GM23338 (cell line): ENCODE results near the gene BABAM1. TPM values are rescaled to one million over a fixed set of nuclear protein-coding genes. Genes with fewer than 3 reads are reported as not detected.

ENCODE experiments used
- ATAC-seq: fragments of 200-7000 bp; cut with Tn5 transposase; 3 replicates; pipeline ENCODE4 v1.9.1; 2020
- DNase-seq: peaks from one replicate; pipeline ENCODE4 v3.0.0-alpha.2; 2015; ENCODE audit warnings: low spot score
- H2AFZ ChIP-seq: fragments of 200-600 bp; sonication (generic); 2 replicates; pipeline ENCODE4 v1.8.0; 2016; ENCODE audit warnings: antibody characterized with exemption, mild to moderate bottlenecking, moderate library complexity
- H3F3A ChIP-seq: fragments of 200-600 bp; sonication (generic); replicated peaks from 2 replicates; pipeline ENCODE4 v1.8.0; 2017; ENCODE audit warnings: antibody characterized with exemption, mixed run types, low read depth
- H3K27ac ChIP-seq: fragments of 200-600 bp; sonication (generic); 2 replicates; pipeline ENCODE4 v1.6.1; 2016; ENCODE audit warnings: low read depth
- H3K27me3 ChIP-seq: fragments of 200-600 bp; sonication (generic); 2 replicates; pipeline ENCODE4 v1.8.0; 2016; ENCODE audit warnings: mild to moderate bottlenecking, mixed run types, moderate library complexity; ENCODE audit not compliant: insufficient read depth
- H3K36me3 ChIP-seq: fragments of 200-600 bp; sonication (generic); 2 replicates; pipeline ENCODE4 v1.8.0; 2016; ENCODE audit warnings: mild to moderate bottlenecking; ENCODE audit not compliant: insufficient read depth
- H3K4me1 ChIP-seq: fragments of 200-600 bp; sonication (generic); 2 replicates; pipeline ENCODE4 v1.8.0; 2016; ENCODE audit warnings: mild to moderate bottlenecking, moderate library complexity; ENCODE audit not compliant: insufficient read depth
- H3K4me2 ChIP-seq: fragments of 200-600 bp; sonication (generic); 2 replicates; pipeline ENCODE4 v1.7.1; 2017; ENCODE audit warnings: mixed run types
- H3K4me3 ChIP-seq: fragments of 200-600 bp; sonication (generic); 2 replicates; pipeline ENCODE4 v1.6.1; 2016; ENCODE audit warnings: mixed run types
- H3K79me2 ChIP-seq: fragments of 200-600 bp; sonication (generic); replicated peaks from 2 replicates; pipeline ENCODE4 v1.8.0; 2017; ENCODE audit warnings: mild to moderate bottlenecking; ENCODE audit not compliant: insufficient read depth
- H3K9me2 ChIP-seq: fragments of 200-600 bp; sonication (generic); 2 replicates; pipeline ENCODE4 v1.8.0; 2017; ENCODE audit not compliant: insufficient read depth
- H4K20me1 ChIP-seq: fragments of 200-600 bp; sonication (generic); replicated peaks from 2 replicates; pipeline ENCODE4 v1.8.0; 2017; ENCODE audit warnings: mild to moderate bottlenecking; ENCODE audit not compliant: insufficient read depth
- H3K27ac Mint-ChIP-seq: 2 replicates; pipeline ENCODE4 v1.8.0; 2020; ENCODE audit warnings: inconsistent platforms, mild to moderate bottlenecking, moderate library complexity, mixed read lengths
- H3K27me3 Mint-ChIP-seq: 3 replicates; pipeline ENCODE4 v1.8.0; 2022; ENCODE audit warnings: low read depth, mild to moderate bottlenecking, moderate library complexity, mixed read lengths, inconsistent platforms; ENCODE audit not compliant: insufficient read depth, poor library complexity
- H3K36me3 Mint-ChIP-seq: 3 replicates; pipeline ENCODE4 v1.8.0; 2021; ENCODE audit warnings: low read depth, mild to moderate bottlenecking, inconsistent platforms, moderate library complexity, mixed read lengths
- H3K4me1 Mint-ChIP-seq: 3 replicates; pipeline ENCODE4 v1.8.0; 2020; ENCODE audit warnings: mild to moderate bottlenecking, inconsistent platforms, mixed read lengths
- H3K4me3 Mint-ChIP-seq: 3 replicates; pipeline ENCODE4 v1.8.0; 2021; ENCODE audit warnings: moderate library complexity, mild to moderate bottlenecking, inconsistent platforms, mixed read lengths
- H3K9me3 Mint-ChIP-seq: 3 replicates; pipeline ENCODE4 v1.8.0; 2020; ENCODE audit warnings: moderate library complexity, mild to moderate bottlenecking, inconsistent platforms, mixed read lengths
- CREB1 ChIP-seq: fragments of 250-450 bp; sonication (Bioruptor Pico); IDR thresholded peaks from 2 replicates; pipeline ENCODE4 v1.5.0; 2020; ENCODE audit warnings: low read depth, mild to moderate bottlenecking, moderate library complexity
- ETS1 ChIP-seq: IDR thresholded peaks from 2 replicates; pipeline ENCODE4 v1.6.1; 2016; ENCODE audit warnings: antibody characterized with exemption
- NANOG ChIP-seq: IDR thresholded peaks from 2 replicates; pipeline ENCODE4 v1.6.1; 2016; ENCODE audit warnings: antibody characterized with exemption, borderline replicate concordance
- POLR2AphosphoS5 ChIP-seq: IDR thresholded peaks from 2 replicates; pipeline ENCODE4 v1.6.1; 2016; ENCODE audit warnings: antibody characterized with exemption, low read depth
- REST ChIP-seq: IDR thresholded peaks from one replicate; pipeline ENCODE4 v1.6.1; 2018; ENCODE audit warnings: antibody characterized with exemption; ENCODE audit not compliant: unreplicated experiment
- ZNF331 ChIP-seq: fragments of 250-450 bp; sonication (Bioruptor Pico); IDR thresholded peaks from 2 replicates; pipeline ENCODE4 v1.5.0; 2020; ENCODE audit warnings: low read depth, mild to moderate bottlenecking, moderate library complexity
- polyA plus RNA-seq: library from polyadenylated mRNA; unstranded; fragments of >200 nt; fragmentation: Nextera tagmentation; extraction: Ambion mirVana; gene quantifications from 2 replicates; pipeline ENCODE4 v1.2.1, GENCODE V29; 2016
- total RNA-seq: library from RNA; depleted of rRNA; stranded (reverse); fragments of >200 nt; shearing (Covaris generic); gene quantifications from 2 replicates; pipeline ENCODE4 v1.2.3, GENCODE V29; 2014
- TF ChIP-seq, protein P1 (sequence below): fragments of 250-450 bp; sonication (Bioruptor Pico); IDR thresholded peaks from 2 replicates; pipeline ENCODE4 v1.5.0; 2020; ENCODE audit warnings: mild to moderate bottlenecking, moderate library complexity

The BABAM1 gene
- total and polyA plus RNA-seq, 2 experiments from 2014 or later, result 78.1 to 95.0 TPM

DNA sequence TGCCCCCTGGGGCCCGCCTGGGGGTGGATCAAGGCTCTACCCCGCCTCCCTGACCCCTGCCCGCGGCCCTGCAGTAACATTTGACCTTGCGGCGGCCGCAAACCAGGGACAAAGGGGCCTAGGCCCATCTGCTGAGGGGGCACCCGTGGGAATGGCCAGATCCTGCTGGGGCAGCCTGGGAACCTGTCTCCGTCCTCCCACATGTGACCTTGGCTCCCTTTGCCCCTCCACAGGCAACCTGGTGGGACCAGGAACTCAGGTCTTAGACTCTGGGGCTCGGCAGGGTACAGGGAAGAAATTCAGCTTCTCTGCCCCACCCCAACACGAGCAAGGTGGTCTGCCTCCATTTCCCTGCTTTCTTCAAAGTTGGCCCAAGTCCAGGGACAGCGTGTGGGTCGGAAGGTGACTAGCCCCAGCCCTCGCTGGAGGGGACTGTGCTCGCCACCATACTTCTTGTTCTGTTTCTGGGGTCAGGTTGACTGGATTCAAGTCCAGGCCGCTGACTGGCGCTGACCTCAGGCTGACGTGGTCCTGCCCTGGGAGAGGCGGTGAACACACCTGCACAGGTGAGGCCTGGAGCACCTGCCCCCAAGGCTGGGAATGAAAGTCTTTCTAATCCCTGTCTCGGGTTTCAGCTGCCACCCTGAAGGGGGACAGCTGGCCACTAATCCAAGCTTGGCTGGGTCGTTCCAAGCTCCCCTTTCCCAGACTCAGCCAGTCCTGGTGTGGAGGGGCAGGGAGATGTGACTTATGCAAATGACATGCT lies 19.0 kb upstream of the BABAM1 start:
- H3K9me3 Mint-ChIP-seq, result no peaks in the 10 kb centered on the region
- peaks cover 27% of the 10 kb centered on the region for H3K27me3 Mint-ChIP-seq
- peaks cover 5% of the 10 kb centered on the region for H3K36me3 Mint-ChIP-seq
- H3K4me1 Mint-ChIP-seq, result peaks cover 26% of the 10 kb centered on the region
- H3K4me3 ChIP-seq, result peak overlapping the region; percentile 75; the same call in 1 of the 2 replicates
- no peaks in the 10 kb centered on the region for H3K36me3 ChIP-seq
- H3K27ac ChIP-seq, result peak overlapping the region; percentile 99
- peak overlapping the region; percentile 56 for H3K4me3 Mint-ChIP-seq
- TF ChIP-seq, protein P1, sequence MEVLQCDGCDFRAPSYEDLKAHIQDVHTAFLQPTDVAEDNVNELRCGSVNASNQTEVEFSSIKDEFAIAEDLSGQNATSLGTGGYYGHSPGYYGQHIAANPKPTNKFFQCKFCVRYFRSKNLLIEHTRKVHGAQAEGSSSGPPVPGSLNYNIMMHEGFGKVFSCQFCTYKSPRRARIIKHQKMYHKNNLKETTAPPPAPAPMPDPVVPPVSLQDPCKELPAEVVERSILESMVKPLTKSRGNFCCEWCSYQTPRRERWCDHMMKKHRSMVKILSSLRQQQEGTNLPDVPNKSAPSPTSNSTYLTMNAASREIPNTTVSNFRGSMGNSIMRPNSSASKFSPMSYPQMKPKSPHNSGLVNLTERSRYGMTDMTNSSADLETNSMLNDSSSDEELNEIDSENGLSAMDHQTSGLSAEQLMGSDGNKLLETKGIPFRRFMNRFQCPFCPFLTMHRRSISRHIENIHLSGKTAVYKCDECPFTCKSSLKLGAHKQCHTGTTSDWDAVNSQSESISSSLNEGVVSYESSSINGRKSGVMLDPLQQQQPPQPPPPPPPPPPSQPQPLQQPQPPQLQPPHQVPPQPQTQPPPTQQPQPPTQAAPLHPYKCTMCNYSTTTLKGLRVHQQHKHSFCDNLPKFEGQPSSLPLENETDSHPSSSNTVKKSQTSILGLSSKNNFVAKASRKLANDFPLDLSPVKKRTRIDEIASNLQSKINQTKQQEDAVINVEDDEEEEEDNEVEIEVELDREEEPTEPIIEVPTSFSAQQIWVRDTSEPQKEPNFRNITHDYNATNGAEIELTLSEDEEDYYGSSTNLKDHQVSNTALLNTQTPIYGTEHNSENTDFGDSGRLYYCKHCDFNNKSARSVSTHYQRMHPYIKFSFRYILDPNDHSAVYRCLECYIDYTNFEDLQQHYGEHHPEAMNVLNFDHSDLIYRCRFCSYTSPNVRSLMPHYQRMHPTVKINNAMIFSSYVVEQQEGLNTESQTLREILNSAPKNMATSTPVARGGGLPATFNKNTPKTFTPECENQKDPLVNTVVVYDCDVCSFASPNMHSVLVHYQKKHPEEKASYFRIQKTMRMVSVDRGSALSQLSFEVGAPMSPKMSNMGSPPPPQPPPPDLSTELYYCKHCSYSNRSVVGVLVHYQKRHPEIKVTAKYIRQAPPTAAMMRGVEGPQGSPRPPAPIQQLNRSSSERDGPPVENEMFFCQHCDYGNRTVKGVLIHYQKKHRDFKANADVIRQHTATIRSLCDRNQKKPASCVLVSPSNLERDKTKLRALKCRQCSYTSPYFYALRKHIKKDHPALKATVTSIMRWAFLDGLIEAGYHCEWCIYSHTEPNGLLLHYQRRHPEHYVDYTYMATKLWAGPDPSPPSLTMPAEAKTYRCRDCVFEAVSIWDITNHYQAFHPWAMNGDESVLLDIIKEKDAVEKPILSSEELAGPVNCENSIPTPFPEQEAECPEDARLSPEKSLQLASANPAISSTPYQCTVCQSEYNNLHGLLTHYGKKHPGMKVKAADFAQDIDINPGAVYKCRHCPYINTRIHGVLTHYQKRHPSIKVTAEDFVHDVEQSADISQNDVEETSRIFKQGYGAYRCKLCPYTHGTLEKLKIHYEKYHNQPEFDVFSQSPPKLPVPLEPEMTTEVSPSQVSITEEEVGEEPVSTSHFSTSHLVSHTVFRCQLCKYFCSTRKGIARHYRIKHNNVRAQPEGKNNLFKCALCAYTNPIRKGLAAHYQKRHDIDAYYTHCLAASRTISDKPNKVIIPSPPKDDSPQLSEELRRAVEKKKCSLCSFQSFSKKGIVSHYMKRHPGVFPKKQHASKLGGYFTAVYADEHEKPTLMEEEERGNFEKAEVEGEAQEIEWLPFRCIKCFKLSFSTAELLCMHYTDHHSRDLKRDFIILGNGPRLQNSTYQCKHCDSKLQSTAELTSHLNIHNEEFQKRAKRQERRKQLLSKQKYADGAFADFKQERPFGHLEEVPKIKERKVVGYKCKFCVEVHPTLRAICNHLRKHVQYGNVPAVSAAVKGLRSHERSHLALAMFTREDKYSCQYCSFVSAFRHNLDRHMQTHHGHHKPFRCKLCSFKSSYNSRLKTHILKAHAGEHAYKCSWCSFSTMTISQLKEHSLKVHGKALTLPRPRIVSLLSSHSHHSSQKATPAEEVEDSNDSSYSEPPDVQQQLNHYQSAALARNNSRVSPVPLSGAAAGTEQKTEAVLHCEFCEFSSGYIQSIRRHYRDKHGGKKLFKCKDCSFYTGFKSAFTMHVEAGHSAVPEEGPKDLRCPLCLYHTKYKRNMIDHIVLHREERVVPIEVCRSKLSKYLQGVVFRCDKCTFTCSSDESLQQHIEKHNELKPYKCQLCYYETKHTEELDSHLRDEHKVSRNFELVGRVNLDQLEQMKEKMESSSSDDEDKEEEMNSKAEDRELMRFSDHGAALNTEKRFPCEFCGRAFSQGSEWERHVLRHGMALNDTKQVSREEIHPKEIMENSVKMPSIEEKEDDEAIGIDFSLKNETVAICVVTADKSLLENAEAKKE, result no peak
- peak; percentile 22; the same call in 1 of the 2 replicates for TF ChIP-seq POLR2AphosphoS5
- TF ChIP-seq CREB1 (CRISPR knock-in tag), result peak; percentile 59; the same call in 1 of the 2 replicates
- no peaks in the 10 kb centered on the region for H3K9me2 ChIP-seq
- no peaks in the 10 kb centered on the region for H3K27me3 ChIP-seq
- ATAC-seq (peak; percentile 39), DNase-seq (peak; percentile 91)
- no peak overlapping the region for H2AFZ ChIP-seq
- H3K4me1 ChIP-seq, result peaks cover 32% of the 10 kb centered on the region
- peaks cover 20% of the 10 kb centered on the region for H3K79me2 ChIP-seq
- H3K4me2 ChIP-seq, result peak overlapping the region; percentile 78
- H4K20me1 ChIP-seq, result peaks cover 8% of the 10 kb centered on the region; the same call in 1 of the 2 replicates
- peaks cover 29% of the 10 kb centered on the region for H3F3A ChIP-seq
- H3K27ac Mint-ChIP-seq, result peak overlapping the region; percentile 97

DNA sequence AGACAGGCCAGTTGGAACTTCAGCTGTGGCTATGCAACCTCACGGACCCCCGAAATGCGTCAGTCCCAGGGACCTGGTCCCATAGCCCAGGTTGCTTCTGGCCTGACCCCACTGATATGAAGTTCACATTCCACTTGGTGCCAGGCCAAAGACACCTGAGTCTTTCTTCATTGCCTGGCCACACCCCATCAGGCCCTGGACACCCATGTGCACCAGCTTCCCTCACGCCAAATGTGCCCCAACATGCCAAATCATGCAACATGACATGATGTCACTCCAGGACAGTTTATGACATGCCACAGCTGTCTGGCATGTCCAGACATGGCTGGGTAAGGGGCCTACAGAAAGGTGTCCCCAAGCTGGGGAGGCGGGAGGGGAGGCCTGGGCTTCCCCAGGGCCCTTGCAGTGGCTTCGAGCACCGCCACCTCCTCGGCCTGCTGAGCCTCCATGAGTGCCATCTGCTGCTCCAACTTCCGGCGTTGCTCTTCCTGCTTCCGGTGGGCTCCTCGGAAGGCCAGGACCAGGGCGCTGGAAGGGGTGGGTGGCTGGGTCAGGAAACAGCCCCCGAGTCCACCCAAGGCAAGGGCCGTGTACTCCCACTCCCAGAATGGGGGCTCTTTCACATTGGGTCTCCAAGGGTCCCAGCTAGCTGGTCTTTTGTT lies 17.2 kb upstream of the BABAM1 start:
- H3K4me1 ChIP-seq, result peaks cover 26% of the 10 kb centered on the region
- TF ChIP-seq ETS1, result no peak
- no peak for TF ChIP-seq ZNF331
- no peak for TF ChIP-seq REST
- TF ChIP-seq CREB1 (CRISPR knock-in tag), result no peak
- no peak for TF ChIP-seq NANOG

More for the DNA sequence above, 17.2 kb upstream of the BABAM1 start:
- DNase-seq (no peak), ATAC-seq (no peak)
- Histone ChIP-seq H3K4me2 (no peak overlapping the region), H3K27ac (no peak overlapping the region), H3K27me3 (no peaks in the 10 kb centered on the region), H3K9me2 (no peaks in the 10 kb centered on the region), H3K79me2 (peaks cover 1% of the 10 kb centered on the region), H3K4me3 (no peak overlapping the region), H2AFZ (no peak overlapping the region), H3K36me3 (no peaks in the 10 kb centered on the region), H3F3A (peaks cover 22% of the 10 kb centered on the region), H4K20me1 (no peaks in the 10 kb centered on the region)
- H3K27ac Mint-ChIP-seq, result no peak overlapping the region
- H3K36me3 Mint-ChIP-seq, result peaks cover 8% of the 10 kb centered on the region
- peaks cover 22% of the 10 kb centered on the region for H3K27me3 Mint-ChIP-seq
- H3K4me1 Mint-ChIP-seq, result peaks cover 22% of the 10 kb centered on the region
- no peaks in the 10 kb centered on the region for H3K9me3 Mint-ChIP-seq
- no peak overlapping the region for H3K4me3 Mint-ChIP-seq
